Panc1 (cell line): Measurements from ENCODE around the gene CCDC66. TPM values are rescaled to one million over a fixed set of nuclear protein-coding genes. Genes with fewer than 3 reads are reported as not detected.
"Not testable (repeated sequence)": the region's sequence is repeated elsewhere in the genome, so short reads cannot be mapped to it uniquely, and the experiment has no call there.

Experiments
- ATAC-seq: fragments of 200-7000 bp; cut with Tn5 transposase; 2 replicates; pipeline ENCODE4 v1.9.1; 2020; ENCODE audit warnings: mild to moderate bottlenecking, moderate library complexity
- BruUV-seq: library from RNA; stranded (reverse); fragments of 400-500 nt; replicated peaks from 2 replicates; lab custom pipeline; 2021; lab: Mats Ljungman, UMichigan
- CTCF ChIA-PET: fragments of 300-600 bp; sonication (Branson Sonifier 250); formaldehyde crosslinking; loops from one replicate; lab custom pipeline; 2022; ENCODE audit warnings: antibody characterized with exemption; lab: Charles Lee
- POLR2A ChIA-PET: fragments of 300-600 bp; sonication (Branson Sonifier 250); formaldehyde crosslinking; loops from one replicate; lab custom pipeline; 2022; ENCODE audit warnings: antibody characterized with exemption; lab: Charles Lee
- DNase-seq: peaks from one replicate; pipeline ENCODE4 v3.0.0-alpha.2; 2010; ENCODE audit warnings: low read depth, low spot score
- H3K27ac ChIP-seq: 2 replicates; pipeline ENCODE4 v1.5.1; 2011; ENCODE audit warnings: mild to moderate bottlenecking, low read length, inconsistent platforms
- H3K27me3 ChIP-seq: fragments of 200-500 bp; sonication (Bioruptor generic); 2 replicates; pipeline ENCODE4 v1.6.0; 2014; ENCODE audit warnings: low read length, inconsistent platforms; ENCODE audit not compliant: control insufficient read depth, insufficient read depth
- H3K36me3 ChIP-seq: fragments of 200-500 bp; sonication (Bioruptor generic); 2 replicates; pipeline ENCODE4 v1.5.1; 2014; ENCODE audit warnings: inconsistent platforms, mild to moderate bottlenecking, low read length, moderate library complexity; ENCODE audit not compliant: control insufficient read depth, insufficient read depth
- H3K4me1 ChIP-seq: 2 replicates; pipeline ENCODE4 v1.5.1; 2011; ENCODE audit warnings: inconsistent platforms, mild to moderate bottlenecking, low read length, moderate library complexity; ENCODE audit not compliant: control insufficient read depth, insufficient read depth
- H3K4me3 ChIP-seq, 2 experiments: 2 replicates each; pipeline ENCODE4 v1.5.1; 2011 to 2012; ENCODE audit warnings: low read depth in 2 of 2, low read length in 2 of 2, mild to moderate bottlenecking in 2 of 2, inconsistent platforms in 1 of 2, moderate library complexity in 1 of 2
- H3K9me3 ChIP-seq: fragments of 200-500 bp; sonication (Bioruptor generic); 2 replicates; pipeline ENCODE4 v1.5.1; 2014; ENCODE audit warnings: low read depth, mild to moderate bottlenecking, inconsistent platforms, low read length, moderate library complexity; ENCODE audit not compliant: control insufficient read depth, insufficient read depth
- POLR2AphosphoS5 ChIP-seq: IDR thresholded peaks from 2 replicates; pipeline ENCODE4 v1.6.1; 2012; ENCODE audit warnings: mild to moderate bottlenecking, low read depth, low read length, moderate library complexity
- SIN3A ChIP-seq: IDR thresholded peaks from 2 replicates; pipeline ENCODE4 v1.6.1; 2012; ENCODE audit warnings: low read depth, mild to moderate bottlenecking, low read length, moderate library complexity, borderline replicate concordance; ENCODE audit not compliant: insufficient read depth
- TCF7L2 ChIP-seq: IDR thresholded peaks from 2 replicates; pipeline ENCODE4 v1.6.1; 2011; ENCODE audit warnings: mild to moderate bottlenecking, low read depth, low read length, inconsistent platforms
- in situ Hi-C: cut with HindIII; loops from 2 replicates; pipeline ENCODE4 v1.10.0; 2016; ENCODE audit warnings: low sequenced_read_pairs, low pct_unique_long_range_greater_than_20kb
- intact Hi-C: fragments of 100-400 bp; cut with micrococcal nuclease; formaldehyde crosslinking; loops from one replicate; pipeline ENCODE4 v1.10.0; 2022; ENCODE audit not compliant: unreplicated experiment
- total RNA-seq: library from RNA; stranded (reverse); gene quantifications from one replicate; pipeline ENCODE4 v1.2.1, GENCODE V29; 2021; ENCODE audit not compliant: unreplicated experiment
- TF ChIP-seq, protein P1 (sequence below): fragments of 450-650 bp; IDR thresholded peaks from 2 replicates; pipeline ENCODE4 v1.5.1; 2017; ENCODE audit warnings: mild to moderate bottlenecking
- TF ChIP-seq, protein P2 (sequence below), 2 experiments: IDR thresholded peaks; 2 replicates each; pipeline ENCODE4 v1.6.1; 2011 to 2012; ENCODE audit warnings: low read depth in 2 of 2, control low read depth in 1 of 2, low read length in 1 of 2, mild to moderate bottlenecking in 1 of 2, moderate library complexity in 1 of 2; ENCODE audit not compliant: insufficient read depth in 1 of 2

Gene CCDC66
- total RNA-seq, 1 experiment from 2014 or later: 11.1 TPM

DNA sequence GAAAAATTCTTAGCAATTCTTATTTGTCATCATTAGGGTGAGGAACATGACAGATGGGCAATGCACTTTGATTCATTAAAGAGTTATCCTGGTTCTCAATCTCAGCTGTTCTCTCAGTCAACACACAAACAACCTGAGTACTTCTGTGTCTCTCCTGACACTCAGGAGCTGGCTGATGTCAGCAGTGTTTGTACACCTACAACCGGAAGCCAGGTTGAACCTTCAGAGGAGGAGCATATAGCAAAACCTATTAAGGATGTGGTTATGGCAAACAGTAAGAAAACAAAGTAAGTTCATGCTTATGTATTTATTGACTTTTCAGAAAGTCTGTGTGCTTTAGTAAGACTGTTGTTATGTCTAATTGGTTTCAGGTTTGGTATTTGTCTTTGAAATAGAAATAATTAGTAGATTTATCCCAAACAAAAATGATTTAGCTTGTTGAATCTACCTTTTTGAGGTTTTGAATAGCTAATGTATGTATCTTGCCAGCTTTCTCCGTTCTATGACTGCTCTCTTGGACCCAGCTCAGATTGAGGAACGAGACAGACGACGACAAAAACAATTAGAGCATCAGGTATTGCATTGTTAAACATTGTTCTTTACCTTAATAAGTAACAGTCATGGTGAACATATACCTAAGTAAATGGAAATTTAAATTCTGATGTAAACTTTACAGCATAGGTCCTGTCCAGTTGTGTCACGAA, 36.6 kb downstream of the CCDC66 start:
- ChIA-PET CTCF (no interaction called here), POLR2A (no interaction called here)
- ATAC-seq (no peak), DNase-seq (no peak)
- Histone ChIP-seq H3K4me1 (no peaks in the 10 kb centered on the region), H3K4me3 (no peak overlapping the region), H3K27me3 (no peaks in the 10 kb centered on the region), H3K27ac (no peak overlapping the region), H3K36me3 (no peaks in the 10 kb centered on the region), H3K9me3 (no peaks in the 10 kb centered on the region)
- BruUV-seq: no TSS peak
- in situ Hi-C loops (no loop called here), intact Hi-C loops (no loop called here)
- TF ChIP-seq, protein P1, sequence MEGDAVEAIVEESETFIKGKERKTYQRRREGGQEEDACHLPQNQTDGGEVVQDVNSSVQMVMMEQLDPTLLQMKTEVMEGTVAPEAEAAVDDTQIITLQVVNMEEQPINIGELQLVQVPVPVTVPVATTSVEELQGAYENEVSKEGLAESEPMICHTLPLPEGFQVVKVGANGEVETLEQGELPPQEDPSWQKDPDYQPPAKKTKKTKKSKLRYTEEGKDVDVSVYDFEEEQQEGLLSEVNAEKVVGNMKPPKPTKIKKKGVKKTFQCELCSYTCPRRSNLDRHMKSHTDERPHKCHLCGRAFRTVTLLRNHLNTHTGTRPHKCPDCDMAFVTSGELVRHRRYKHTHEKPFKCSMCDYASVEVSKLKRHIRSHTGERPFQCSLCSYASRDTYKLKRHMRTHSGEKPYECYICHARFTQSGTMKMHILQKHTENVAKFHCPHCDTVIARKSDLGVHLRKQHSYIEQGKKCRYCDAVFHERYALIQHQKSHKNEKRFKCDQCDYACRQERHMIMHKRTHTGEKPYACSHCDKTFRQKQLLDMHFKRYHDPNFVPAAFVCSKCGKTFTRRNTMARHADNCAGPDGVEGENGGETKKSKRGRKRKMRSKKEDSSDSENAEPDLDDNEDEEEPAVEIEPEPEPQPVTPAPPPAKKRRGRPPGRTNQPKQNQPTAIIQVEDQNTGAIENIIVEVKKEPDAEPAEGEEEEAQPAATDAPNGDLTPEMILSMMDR: no peak
- TF ChIP-seq, protein P2, sequence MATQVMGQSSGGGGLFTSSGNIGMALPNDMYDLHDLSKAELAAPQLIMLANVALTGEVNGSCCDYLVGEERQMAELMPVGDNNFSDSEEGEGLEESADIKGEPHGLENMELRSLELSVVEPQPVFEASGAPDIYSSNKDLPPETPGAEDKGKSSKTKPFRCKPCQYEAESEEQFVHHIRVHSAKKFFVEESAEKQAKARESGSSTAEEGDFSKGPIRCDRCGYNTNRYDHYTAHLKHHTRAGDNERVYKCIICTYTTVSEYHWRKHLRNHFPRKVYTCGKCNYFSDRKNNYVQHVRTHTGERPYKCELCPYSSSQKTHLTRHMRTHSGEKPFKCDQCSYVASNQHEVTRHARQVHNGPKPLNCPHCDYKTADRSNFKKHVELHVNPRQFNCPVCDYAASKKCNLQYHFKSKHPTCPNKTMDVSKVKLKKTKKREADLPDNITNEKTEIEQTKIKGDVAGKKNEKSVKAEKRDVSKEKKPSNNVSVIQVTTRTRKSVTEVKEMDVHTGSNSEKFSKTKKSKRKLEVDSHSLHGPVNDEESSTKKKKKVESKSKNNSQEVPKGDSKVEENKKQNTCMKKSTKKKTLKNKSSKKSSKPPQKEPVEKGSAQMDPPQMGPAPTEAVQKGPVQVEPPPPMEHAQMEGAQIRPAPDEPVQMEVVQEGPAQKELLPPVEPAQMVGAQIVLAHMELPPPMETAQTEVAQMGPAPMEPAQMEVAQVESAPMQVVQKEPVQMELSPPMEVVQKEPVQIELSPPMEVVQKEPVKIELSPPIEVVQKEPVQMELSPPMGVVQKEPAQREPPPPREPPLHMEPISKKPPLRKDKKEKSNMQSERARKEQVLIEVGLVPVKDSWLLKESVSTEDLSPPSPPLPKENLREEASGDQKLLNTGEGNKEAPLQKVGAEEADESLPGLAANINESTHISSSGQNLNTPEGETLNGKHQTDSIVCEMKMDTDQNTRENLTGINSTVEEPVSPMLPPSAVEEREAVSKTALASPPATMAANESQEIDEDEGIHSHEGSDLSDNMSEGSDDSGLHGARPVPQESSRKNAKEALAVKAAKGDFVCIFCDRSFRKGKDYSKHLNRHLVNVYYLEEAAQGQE (IDR thresholded peaks at IDR 0.05; ENCODE audit: insufficient read depth in 1 of 2, low read depth in 2 of 2, low read length in 1 of 2): no peak
- TF ChIP-seq TCF7L2 (no peak), SIN3A (no peak), POLR2AphosphoS5 (no peak)

DNA sequence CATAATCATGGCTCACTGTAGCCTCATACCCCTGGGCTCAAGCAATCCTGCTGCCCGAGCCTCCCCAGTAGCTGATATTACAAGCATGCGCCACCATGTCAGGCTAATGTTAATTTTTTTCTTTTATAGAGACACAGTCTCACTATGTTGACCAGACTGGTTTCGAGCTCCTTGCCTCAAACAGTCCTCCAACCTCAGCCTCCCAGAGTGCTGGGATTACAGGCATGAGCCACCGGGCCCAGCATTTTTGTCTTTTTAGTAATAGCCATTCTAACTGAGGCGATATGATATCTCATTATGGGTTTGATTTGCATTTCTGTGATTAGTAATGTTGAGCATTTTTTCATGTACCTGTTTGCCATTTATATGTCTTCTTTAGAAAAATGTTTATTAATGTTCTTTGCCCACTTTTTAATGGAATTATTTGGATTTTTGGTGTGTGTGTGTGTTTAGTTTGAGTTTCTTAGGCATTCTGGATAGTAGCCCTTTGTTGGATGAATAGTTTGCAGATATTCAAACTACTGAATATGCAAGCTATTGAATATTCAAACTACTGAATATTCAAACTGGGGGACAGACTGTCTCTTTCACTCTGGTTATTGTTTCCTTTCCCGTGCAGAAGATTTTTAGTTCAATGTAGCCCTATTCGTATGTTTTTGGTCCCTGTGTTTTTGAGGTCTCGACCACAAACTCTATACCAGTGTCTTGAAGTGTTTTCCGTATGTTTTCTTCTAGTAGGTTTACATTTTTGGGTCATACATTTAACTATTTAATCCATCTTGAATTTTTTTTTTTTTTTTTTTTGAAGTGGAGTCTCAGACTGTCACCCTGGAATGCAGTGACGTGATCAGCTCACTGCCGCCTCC, 39.2 kb downstream of the CCDC66 start:
- in situ Hi-C loops: no loop called here
- Histone ChIP-seq H3K27me3 (no peaks in the 10 kb centered on the region), H3K4me1 (no peaks in the 10 kb centered on the region), H3K9me3 (no peaks in the 10 kb centered on the region), H3K4me3 (no peak overlapping the region), H3K36me3 (no peaks in the 10 kb centered on the region), H3K27ac (no peak overlapping the region)
- no peak for ATAC-seq
- DNase-seq: no peak
- ChIA-PET CTCF (no interaction called here), POLR2A (no interaction called here)
- BruUV-seq: no TSS peak
- intact Hi-C loops: no loop called here
- TF ChIP-seq, protein P2 (IDR thresholded peaks at IDR 0.05; ENCODE audit: insufficient read depth in 1 of 2, low read depth in 2 of 2, low read length in 1 of 2): no peak
- TF ChIP-seq TCF7L2: no peak
- TF ChIP-seq, protein P1: no peak
- no peak for TF ChIP-seq POLR2AphosphoS5
- TF ChIP-seq SIN3A: no peak

DNA sequence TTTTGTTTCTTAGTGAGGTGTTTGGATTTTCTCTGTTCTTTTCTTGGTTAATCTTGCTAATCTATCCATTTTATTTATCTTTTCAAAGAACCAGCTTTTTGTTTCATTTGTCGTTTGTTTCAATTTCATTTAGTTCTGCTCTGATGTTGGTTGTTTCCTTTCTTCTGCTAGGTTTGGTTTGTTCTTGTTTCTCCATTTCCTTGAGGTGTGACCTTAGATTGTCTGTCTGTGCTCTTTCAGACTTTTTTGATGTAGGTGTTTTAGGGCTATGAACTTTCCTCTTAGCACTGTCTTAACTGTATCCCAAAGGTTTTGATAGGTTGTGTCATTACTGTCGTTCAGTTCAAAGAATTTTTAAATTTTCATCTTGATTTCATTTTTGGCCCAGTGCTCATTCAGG, 51.5 kb downstream of the CCDC66 start:
- H3K4me3 ChIP-seq, H3K27me3 ChIP-seq, POLR2A ChIA-PET, CTCF ChIA-PET, H3K36me3 ChIP-seq, intact Hi-C loops, BruUV-seq, in situ Hi-C loops, H3K4me1 ChIP-seq, H3K9me3 ChIP-seq, DNase-seq, H3K27ac ChIP-seq, ATAC-seq: not testable (repeated sequence)
